HCEC 1CT (cell line): ENCODE measurements around the gene SLC25A21.
A peak's percentile ranks its signal among the peaks of the same experiment; 100 is the strongest.
"Not testable (repeated sequence)": the region's sequence is repeated elsewhere in the genome, so short reads cannot be mapped to it uniquely, and the experiment has no call there.

Experiments used
- DNase-seq: peaks from one replicate; pipeline ENCODE4 v3.0.0-alpha.2; 2017

Gene SLC25A21

DNA sequence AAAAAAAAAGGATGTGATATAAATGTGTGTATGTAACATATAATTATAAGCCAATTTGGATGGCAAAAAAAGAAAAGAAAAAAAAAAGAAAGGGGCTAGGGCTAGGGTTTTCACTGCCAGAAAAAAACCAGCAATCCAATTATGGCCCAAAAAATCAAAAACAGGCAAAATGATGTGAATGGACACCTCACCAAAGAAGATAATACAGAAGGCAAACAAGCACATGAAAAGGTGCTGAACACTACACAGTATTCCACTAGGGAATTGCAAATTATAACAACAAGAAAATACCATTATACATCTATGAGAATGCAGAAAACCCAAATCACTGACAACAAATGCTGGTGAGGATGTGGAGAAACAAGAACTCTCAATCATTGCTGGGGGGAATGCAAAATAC is 13.3 kb upstream of the SLC25A21 start:
- DNase-seq: no peak

GRCh38 chr14:37184520-37184919 is 12.1 kb upstream of the SLC25A21 start:
- not testable (repeated sequence) for DNase-seq

DNA sequence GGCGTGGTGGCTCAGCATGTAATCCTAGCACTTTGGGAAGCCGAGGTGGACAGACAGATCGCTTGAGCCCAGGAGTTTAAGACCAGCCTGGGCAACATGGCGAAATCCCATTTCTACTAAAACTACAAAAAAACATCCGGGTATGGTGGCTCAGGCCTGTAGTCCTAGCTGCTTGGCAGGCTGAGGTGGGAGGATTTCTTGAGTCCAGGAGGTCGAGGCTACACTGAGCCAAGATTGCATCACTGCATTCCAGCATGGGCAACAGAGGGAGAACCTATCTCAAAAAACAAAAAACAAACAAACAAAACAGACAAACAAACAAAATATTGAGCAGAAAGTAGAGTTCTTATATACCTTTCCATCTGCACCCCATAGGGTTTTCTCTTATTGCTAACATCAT is 9.0 kb upstream of the SLC25A21 start:
- no peak for DNase-seq

DNA sequence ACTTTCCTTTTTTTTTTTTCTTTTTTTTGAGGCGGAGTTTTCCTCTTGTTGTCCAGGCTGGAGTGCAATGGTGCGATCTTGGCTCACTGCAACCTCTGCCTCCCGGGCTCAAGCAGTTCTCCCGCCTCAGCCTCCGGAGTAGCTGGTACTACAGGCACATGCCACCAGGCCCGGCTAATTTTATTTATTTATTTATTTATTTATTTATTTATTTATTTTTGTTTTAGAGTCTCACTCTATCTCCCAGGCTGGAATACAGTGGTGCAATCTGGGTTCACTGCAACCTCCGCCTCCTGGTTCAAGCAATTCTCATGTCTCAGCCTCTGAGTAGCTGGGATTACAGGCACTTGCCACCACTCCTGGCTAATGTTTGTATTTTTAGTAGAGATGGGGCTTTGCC is 8.5 kb upstream of the SLC25A21 start:
- DNase-seq: not testable (repeated sequence)

- DNase-seq: peak; percentile 90
Observed at GRCh38 chr14:37179896-37180502, 7.6 kb upstream of the SLC25A21 start.

- DNase-seq: no peak
Observed at GRCh38 chr14:37172936-37173614, 669 bp upstream of the SLC25A21 start.

DNA sequence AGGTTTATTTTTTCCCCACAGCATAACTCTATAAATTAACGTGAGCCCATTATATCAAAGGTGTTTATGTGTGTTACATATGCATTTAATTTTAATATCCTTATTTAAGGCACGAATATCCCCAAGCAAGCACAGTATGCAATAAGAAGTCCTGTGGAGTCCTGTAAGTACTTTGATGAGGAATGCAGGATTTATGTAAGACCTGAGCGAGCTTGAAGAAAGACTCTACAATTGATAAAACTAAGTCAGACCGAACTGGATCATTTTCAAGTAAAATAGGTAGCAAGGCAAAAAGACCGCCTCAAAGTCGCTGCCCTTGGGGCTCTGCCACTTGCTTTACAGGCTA is 755 bp downstream of the SLC25A21 start:
- DNase-seq: no peak

GRCh38 chr14:37170993-37171392 is 1.4 kb downstream of the SLC25A21 start:
- DNase-seq: no peak

DNA sequence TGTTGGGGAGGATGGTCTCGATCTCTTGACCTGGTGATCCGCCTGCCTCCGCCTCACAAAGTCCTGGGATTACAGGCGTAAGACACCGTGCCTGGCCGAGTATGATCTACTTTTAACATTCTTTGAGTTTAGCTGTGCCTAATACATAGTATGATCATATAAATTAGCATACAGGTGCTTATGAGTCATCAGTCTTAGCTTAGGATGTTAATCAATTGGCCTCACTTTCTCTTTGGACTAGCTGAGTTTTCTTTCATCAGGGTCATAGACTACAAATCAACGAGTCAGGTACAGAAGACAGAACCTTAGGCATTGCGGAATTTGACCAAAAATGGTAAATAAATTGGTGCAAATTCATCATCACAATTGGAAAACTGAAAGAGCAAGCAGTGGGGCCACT is 2.2 kb downstream of the SLC25A21 start:
- DNase-seq: no peak

DNA sequence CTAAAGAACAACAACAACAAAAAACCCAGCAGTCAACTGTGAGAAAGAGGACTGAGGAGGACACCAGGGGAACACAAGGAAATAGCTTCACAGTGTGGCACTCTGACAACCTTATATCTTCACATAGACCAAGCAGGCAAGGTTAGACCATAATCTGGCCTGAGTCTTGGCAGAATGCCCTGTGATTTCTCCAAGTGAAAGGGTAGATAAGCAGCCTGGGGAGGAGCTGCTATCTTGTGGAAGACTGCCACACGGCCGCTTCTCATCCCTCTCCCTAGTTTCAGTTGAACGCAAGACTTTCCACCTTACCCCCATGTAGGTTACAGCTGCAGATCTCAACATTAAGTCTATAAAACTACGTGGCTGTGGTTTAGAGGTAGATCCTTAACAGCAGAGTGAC is 3.7 kb downstream of the SLC25A21 start:
- DNase-seq: no peak

- no peak for DNase-seq
Observed at GRCh38 chr14:37167151-37168047, 5.0 kb downstream of the SLC25A21 start.

- DNase-seq: no peak
Observed at GRCh38 chr14:37165794-37166193, 6.6 kb downstream of the SLC25A21 start.

- DNase-seq: not testable (repeated sequence)
Observed at GRCh38 chr14:37162307-37162706, 10.1 kb downstream of the SLC25A21 start.

DNA sequence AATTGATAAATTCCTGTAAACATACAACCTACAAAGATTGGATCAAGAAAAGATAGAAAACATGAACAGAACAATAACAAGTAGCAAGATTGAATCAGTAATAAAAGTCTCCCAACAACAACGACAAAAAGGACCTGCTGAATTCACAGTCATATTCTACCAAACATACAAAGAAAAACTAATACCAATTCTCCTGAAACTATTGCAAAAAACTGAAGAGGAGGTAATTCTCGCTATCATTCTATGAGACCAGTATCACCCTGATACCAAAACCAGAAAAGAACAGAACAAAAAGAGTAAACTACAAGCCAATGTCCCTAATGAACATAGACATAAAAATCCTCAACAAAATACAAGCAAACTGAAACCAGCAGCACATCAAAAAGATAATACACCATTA is 14.4 kb downstream of the SLC25A21 start:
- DNase-seq: no peak

DNA sequence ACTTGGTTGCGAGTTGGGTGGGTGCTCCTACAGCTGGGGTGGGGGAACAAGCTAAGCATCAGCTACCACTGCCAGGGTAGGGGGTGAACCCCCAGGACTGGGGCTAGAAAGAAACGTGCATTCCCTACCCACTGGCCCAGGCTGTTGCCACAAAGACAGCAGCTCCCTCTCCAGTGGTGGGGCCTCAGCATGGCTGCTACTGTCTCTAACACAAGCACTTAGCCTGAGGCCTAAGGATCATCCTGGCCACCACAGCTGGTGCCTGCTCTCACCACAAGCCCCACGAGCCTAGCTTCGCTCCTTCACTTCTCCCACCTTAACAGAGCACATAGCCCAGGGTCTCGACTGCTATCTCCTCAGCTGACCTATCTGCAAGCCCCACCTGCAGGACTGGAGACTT is 18.9 kb downstream of the SLC25A21 start:
- DNase-seq: no peak

- DNase-seq: no peak
Observed at GRCh38 chr14:37153005-37153404, 19.4 kb downstream of the SLC25A21 start.

GRCh38 chr14:37150414-37150813 is 22.0 kb downstream of the SLC25A21 start:
- peak; percentile 69 for DNase-seq

DNA sequence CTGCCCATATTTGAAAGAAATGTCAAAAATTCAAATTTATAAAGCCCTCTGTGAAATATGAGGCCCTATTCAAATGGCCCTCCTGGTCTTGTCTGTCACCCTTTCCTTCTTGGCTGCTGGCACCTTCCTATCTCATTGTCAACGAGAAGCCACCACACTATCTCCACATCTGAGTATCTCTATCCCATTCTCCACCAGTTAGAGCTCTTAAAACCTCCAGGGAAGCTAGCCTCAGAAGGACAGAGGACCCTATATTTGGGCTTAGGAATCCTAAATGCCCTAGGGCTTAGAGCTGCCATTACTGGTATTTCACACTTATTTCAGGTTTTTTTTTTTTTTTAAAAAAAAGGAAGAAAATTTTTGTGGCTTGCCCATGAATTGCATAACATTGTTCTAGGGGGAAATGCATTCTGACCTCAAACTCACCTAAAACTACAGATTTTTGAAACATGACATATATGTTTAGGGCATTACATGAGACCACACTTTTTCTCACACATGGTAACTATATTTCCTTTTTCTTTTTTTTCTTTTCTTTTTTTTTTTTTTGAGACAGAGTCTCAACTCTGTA is 25.0 kb downstream of the SLC25A21 start:
- DNase-seq: peak; percentile 33

- not testable (repeated sequence) for DNase-seq
Observed at GRCh38 chr14:37146438-37146837, 26.0 kb downstream of the SLC25A21 start.

GRCh38 chr14:37145395-37145794 is 27.0 kb downstream of the SLC25A21 start:
- DNase-seq: peak; percentile 52

DNA sequence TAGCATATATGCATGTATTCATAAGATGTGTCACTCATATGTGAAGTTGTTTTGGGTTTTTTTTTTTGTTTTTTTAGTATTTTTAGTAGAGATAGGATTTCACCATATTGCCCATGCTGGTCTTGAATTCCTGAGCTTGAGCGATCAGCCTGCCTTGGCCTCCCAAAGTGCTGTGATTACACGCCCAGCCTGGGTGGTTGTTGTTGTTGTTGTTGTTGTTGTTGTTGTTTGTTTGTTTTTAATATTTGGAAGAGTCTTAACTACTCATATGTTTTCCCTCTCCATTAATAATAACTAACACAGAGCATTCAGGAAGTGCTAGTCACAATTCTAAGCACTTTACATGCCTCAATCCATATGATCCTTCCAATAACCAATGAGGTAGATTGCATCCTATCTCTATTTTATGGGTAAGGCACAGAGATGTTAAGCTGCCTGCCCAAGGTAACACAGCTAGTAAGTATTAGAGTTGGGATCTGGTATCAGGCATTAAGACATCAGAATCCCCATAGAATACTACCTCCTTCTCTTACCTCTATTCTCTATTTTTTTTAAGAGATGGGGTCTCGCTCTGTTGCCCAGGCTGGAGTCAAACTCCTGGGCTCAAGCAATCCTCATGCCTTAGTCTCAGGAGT is 27.6 kb downstream of the SLC25A21 start:
- no peak for DNase-seq

DNA sequence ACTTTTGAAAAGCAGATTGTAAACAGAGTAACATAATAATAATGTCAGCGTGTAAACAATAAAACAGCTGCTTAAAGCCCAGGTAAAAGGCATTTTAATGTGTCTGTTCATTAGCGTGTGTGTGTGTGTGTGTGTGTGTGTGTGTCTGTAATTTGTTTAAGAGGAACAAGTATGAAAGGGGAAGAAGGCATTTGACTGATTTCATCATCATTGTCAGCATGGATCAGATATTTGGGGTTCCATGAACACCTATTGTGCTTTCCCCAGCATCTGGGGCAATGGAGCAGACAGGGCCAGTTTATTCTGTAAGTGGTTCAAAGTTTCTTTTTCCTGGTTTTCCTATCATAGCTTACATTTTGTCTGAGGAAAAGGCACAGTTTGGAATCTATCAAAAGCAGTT is 28.9 kb downstream of the SLC25A21 start:
- no peak for DNase-seq

DNA sequence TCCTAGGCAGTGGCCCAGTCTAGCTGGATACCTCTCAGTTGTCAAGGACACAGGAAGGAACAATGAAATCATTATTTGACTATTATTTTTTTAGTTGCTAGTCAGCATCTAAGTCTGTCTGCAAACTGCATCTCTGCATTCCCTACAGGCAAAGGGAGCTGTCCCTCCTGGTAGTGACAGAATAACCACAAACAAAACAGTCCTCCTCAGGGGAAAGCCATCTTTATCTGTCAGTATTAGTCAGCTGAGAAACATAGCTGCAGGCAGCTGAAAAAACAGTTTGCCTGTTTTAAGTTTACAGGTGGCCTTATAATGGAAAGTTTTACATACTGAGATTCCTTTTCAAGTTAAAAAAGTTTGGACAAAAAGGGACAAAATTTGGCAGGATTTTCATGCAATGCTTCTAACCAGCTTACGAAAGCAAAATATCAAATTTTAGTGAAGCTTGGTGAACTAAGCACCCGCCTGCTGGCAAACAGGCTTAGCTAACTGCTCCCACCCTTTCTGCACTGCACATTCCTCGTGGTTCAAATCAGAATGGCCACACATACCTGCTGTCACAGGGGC is 29.5 kb downstream of the SLC25A21 start:
- peak; percentile 49 for DNase-seq
